GM12892 (cell line): ENCODE results near the gene MYL3.
"Not testable (repeated sequence)": the region's sequence is repeated elsewhere in the genome, so short reads cannot be mapped to it uniquely, and the experiment has no call there.

Source experiments
- DNase-seq: peaks from one replicate; pipeline ENCODE4 v3.0.0; 2011; ENCODE audit not compliant: insufficient read length
- FAIRE-seq: peaks from 2 replicates; lab custom pipeline; 2011; peaks lifted over from hg19 to GRCh38; lab: Jason Lieb, UNC
- POLR2A ChIP-seq: IDR thresholded peaks from 2 replicates; pipeline ENCODE4 v1.6.1; 2011; ENCODE audit warnings: low read depth, low read length, control low read depth
- POLR2AphosphoS5 ChIP-seq: IDR thresholded peaks from 2 replicates; pipeline ENCODE4 v1.6.1; 2011; ENCODE audit warnings: low read depth, low read length, control low read depth
- TAF1 ChIP-seq: IDR thresholded peaks from 2 replicates; pipeline ENCODE4 v1.6.1; 2011; ENCODE audit warnings: low read depth, mild to moderate bottlenecking, control low read depth, low read length, borderline replicate concordance

MYL3 gene

GRCh38 chr3:46829699-46830208 is 33.5 kb downstream of the MYL3 start:
- DNase-seq (no peak), FAIRE-seq (peak; percentile 75)
- TF ChIP-seq TAF1, result no peak
- TF ChIP-seq POLR2A, result no peak
- TF ChIP-seq POLR2AphosphoS5, result no peak

DNA sequence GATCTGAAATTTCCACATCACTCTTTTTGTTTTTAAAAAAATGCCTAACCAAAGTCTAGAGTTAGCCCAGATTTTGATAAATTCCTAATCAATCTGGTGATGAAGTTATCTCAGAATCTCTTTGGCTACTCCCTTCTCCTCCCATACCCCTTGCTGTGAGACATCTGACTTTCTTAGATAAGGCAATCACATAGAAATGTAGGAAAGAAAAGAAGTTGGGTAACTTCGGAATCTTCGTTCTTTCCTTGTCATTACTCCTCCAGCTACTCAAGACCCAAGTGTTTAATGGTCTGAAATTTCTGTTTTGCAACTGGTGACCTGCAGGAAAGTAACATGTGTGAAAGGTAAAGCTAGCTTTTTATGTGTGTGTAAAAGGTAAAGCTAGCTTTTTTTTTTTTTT is 37.8 kb downstream of the MYL3 start:
- FAIRE-seq (no peak), DNase-seq (no peak)
- TF ChIP-seq POLR2AphosphoS5, result no peak
- no peak for TF ChIP-seq POLR2A

- no peak for FAIRE-seq
- TF ChIP-seq TAF1, result no peak
- no peak for TF ChIP-seq POLR2A
- TF ChIP-seq POLR2AphosphoS5, result no peak
- DNase-seq, result no peak
These were observed 38.9 kb downstream of the MYL3 start for GRCh38 chr3:46824211-46824970.

GRCh38 chr3:46823314-46823713 is 39.9 kb downstream of the MYL3 start:
- DNase-seq, FAIRE-seq: not testable (repeated sequence)

DNA sequence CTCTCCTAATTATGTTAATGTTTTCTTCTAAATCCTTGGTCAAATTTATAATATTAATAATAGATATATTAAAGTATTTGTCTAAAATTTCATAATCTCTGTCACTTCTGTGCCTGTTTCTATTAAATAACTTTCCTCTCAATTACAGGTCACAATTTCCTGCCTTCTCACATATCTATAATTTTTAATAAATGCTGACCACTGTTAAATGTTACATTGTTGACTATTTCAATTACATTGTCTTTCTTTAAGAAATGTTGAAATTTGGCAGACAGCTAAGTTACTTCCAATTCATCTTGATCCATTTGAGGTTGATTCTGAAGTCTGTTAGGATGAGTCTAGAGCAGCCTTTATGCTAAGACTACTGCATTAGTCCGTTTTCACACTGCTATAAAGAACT is 41.7 kb downstream of the MYL3 start:
- DNase-seq, result no peak
- peak; percentile 27 for FAIRE-seq
- TF ChIP-seq POLR2A (no peak), POLR2AphosphoS5 (no peak), TAF1 (no peak)

- no peak for FAIRE-seq
- no peak for TF ChIP-seq POLR2AphosphoS5
- no peak for TF ChIP-seq POLR2A
- no peak for TF ChIP-seq TAF1
- DNase-seq, result no peak
These were observed 42.4 kb downstream of the MYL3 start for GRCh38 chr3:46820852-46821251.

DNA sequence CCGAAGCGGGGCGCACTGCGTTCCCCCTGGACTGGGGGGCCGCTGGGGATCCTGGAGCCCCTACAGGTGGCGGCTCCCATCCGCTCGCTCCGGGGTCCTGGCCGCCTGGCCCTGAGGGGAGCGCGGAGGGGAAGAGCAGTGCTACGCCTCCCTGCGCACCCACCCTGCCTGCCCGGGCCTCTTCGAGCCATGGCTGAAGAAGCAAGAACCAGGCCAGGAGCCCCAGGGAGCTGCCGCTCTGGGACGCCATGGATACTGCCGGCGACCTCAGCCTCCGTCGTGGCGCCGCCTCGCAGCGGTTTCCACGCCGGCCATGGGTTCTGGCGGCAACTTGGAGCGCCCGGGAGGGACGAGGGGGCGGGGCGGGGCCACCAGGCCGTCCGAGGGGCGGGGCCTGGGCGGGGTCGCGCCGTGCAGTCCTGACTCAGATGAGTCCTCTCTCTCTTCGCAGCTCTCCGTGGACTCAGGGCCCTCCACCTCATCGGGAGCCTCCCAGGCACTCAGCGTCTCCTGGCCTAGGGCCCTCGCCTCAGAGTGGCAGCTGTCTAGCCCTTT is 50.9 kb downstream of the MYL3 start:
- FAIRE-seq, result no peak
- no peak for TF ChIP-seq TAF1
- no peak for TF ChIP-seq POLR2A
- no peak for TF ChIP-seq POLR2AphosphoS5
- DNase-seq, result peak; percentile 48

- DNase-seq (no peak), FAIRE-seq (no peak)
- no peak for TF ChIP-seq POLR2AphosphoS5
- TF ChIP-seq TAF1, result no peak
- no peak for TF ChIP-seq POLR2A
These were observed 51.5 kb downstream of the MYL3 start for GRCh38 chr3:46811615-46812236.

DNA sequence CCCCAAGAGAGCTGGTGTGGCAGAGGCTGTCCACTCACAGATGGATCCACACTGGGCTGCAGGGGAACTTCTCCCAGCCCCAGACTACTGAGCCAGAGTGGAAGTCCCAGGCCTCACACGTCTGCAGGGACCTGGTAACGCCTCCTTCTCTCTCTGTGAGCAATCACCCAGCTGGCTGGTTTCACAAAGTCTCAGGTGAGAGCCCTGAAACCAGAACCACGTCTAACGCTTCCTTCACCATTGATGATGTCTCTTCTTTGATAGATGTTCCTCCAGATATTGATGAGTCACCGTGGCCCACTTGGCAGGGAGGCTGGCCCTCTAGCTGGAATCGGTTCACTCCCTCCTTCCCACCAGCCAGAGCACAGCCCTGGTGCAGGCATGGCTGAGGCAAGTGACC is 54.5 kb downstream of the MYL3 start:
- not testable (repeated sequence) for DNase-seq
- peak; percentile 46 for FAIRE-seq
